Thymus (tissue), 14 donors: Measurements from ENCODE around the gene OR7C2. TPM values are rescaled to one million over a fixed set of nuclear protein-coding genes. Genes with fewer than 3 reads are reported as not detected.

Experiments
- DNase-seq, 9 donors: peaks; one replicate each; pipeline ENCODE4 v3.0.0-alpha.2; 2013; ENCODE audit warnings: low spot score in 9 of 9, low read depth in 6 of 9, missing footprints in 1 of 9
- H3K27ac ChIP-seq, 2 donors: one replicate each; pipeline ENCODE4 v1.5.1; 2013; ENCODE audit warnings: control low read depth in 1 of 2, low read depth in 1 of 2, low read length in 1 of 2, mild to moderate bottlenecking in 1 of 2, moderate library complexity in 1 of 2
- H3K27me3 ChIP-seq, 2 donors: one replicate each; pipeline ENCODE4 v1.5.1; 2013; ENCODE audit warnings: low read length in 1 of 2; ENCODE audit not compliant: control insufficient read depth in 2 of 2, insufficient read depth in 1 of 2
- H3K36me3 ChIP-seq, 2 donors: one replicate each; pipeline ENCODE4 v1.5.1; 2013; ENCODE audit warnings: low read length in 1 of 2, mild to moderate bottlenecking in 1 of 2, moderate library complexity in 1 of 2; ENCODE audit not compliant: control insufficient read depth in 2 of 2, insufficient read depth in 2 of 2
- H3K4me1 ChIP-seq, 2 donors: one replicate each; pipeline ENCODE4 v1.5.1; 2013; ENCODE audit warnings: low read length in 2 of 2; ENCODE audit not compliant: control insufficient read depth in 2 of 2, insufficient read depth in 2 of 2
- H3K4me3 ChIP-seq, 2 donors: one replicate each; pipeline ENCODE4 v1.5.1; 2013; ENCODE audit warnings: low read length in 2 of 2, control low read depth in 1 of 2, mild to moderate bottlenecking in 1 of 2
- H3K9me3 ChIP-seq, 2 donors: one replicate each; pipeline ENCODE4 v1.5.1; 2013; ENCODE audit warnings: low read length in 1 of 2, mild to moderate bottlenecking in 1 of 2; ENCODE audit not compliant: control insufficient read depth in 2 of 2, insufficient read depth in 1 of 2
- WGBS: extraction: QIAGEN DNeasy Blood & Tissue Kit; methylation state at CpG from one replicate; pipeline ENCODE4 v1.1.7; 2013; 5-methylcytosine and 5-hydroxymethylcytosine counted together
- long read RNA-seq, 10 donors: transcript quantifications; one replicate each; lab custom pipeline, GENCODE V29; 2026
- polyA plus RNA-seq: library from polyadenylated mRNA; stranded (reverse); fragments of 200-250 nt; gene quantifications from one replicate; pipeline ENCODE4 v1.2.3, GENCODE V29; 2013
- total RNA-seq: library from RNA; stranded (reverse); fragments of 120-200 nt; gene quantifications from one replicate; pipeline ENCODE4 v1.2.4, GENCODE V29; 2013
- donor health status: healthy.

OR7C2 gene
- not detected for total RNA-seq
- polyA plus RNA-seq = not detected
- long read RNA-seq, donor 1 = 0 reads
- long read RNA-seq, donor 2 = 0 reads
- long read RNA-seq, donor 3 = 0 reads
- long read RNA-seq, donor 4 = 0 reads
- long read RNA-seq, donor 5 = 0 reads
- long read RNA-seq, donor 6 = 0 reads
- long read RNA-seq, donor 7 = 0 reads
- long read RNA-seq, donor 8 = 0 reads
- long read RNA-seq, donor 9 = 0 reads
- long read RNA-seq, donor 10 = 0 reads

- H3K27ac ChIP-seq = no peak within 1 kb of the TSS
- 94% methylated on average over 6 of the region's 6 CpGs for WGBS
- H3K9me3 ChIP-seq = no peaks in the 10 kb centered on the region
- no peak within 1 kb of the TSS for H3K4me3 ChIP-seq
- DNase-seq = no peak
- H3K4me1 ChIP-seq = no peaks in the 10 kb centered on the region
- no peaks in the 10 kb centered on the region for H3K27me3 ChIP-seq
- no peaks in the 10 kb centered on the region for H3K36me3 ChIP-seq
These were observed at the start of gene OR7C2 for GRCh38 chr19:14941189-14941588. Gene OR7C2, plus strand, starts transcription at chr19:14941489. Its CDS starts 0 bp downstream, at chr19:14941489.

DNA sequence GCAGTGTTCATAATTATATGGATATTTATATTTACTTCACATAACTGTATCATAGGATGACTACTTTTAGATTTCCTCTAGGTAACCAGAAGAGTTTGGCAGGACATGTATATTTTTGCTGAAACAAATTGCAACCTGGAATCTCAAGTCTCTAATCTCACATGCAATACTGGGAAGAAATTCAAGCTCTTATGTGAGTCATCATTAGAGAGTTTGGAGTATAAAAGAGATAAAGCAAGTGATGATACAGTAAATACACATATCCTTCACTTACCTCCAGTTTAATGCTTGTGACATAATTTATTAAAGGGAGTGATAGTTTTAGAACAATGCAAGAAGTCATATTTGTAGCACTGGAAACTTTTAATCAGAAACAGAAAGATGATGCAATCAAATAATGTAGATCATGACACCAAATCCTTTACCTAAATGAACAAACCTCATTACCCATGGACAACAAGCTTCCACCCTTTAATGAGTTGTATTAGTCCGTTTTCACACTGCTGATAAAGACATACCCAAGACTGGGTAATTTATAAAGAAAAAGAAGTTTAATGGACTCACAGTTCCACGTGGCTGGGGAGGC lies 39.5 kb upstream of the OR7C2 start:
- no peak overlapping the region for H3K4me3 ChIP-seq
- 67% methylated on average over 2 of the region's 2 CpGs for WGBS
- H3K36me3 ChIP-seq = no peaks in the 10 kb centered on the region
- H3K27me3 ChIP-seq = no peaks in the 10 kb centered on the region
- no peaks in the 10 kb centered on the region for H3K4me1 ChIP-seq
- no peaks in the 10 kb centered on the region for H3K9me3 ChIP-seq
- no peak for DNase-seq
- H3K27ac ChIP-seq = no peak overlapping the region

- 92% methylated on average over 4 of the region's 4 CpGs for WGBS
- H3K9me3 ChIP-seq = no peaks in the 10 kb centered on the region
- H3K4me3 ChIP-seq = no peak overlapping the region
- no peak overlapping the region for H3K27ac ChIP-seq
- H3K27me3 ChIP-seq = no peaks in the 10 kb centered on the region
- no peak for DNase-seq
- H3K36me3 ChIP-seq = no peaks in the 10 kb centered on the region
- no peaks in the 10 kb centered on the region for H3K4me1 ChIP-seq
These were observed 34.6 kb upstream of the OR7C2 start for GRCh38 chr19:14906711-14907110.

GRCh38 chr19:14915116-14915515 lies 26.2 kb upstream of the OR7C2 start:
- no peaks in the 10 kb centered on the region for H3K36me3 ChIP-seq
- no peak for DNase-seq
- H3K9me3 ChIP-seq = no peaks in the 10 kb centered on the region
- no peaks in the 10 kb centered on the region for H3K4me1 ChIP-seq
- no peaks in the 10 kb centered on the region for H3K27me3 ChIP-seq
- H3K4me3 ChIP-seq = no peak overlapping the region
- WGBS = 95% methylated on average over 6 of the region's 6 CpGs
- H3K27ac ChIP-seq = no peak overlapping the region

DNA sequence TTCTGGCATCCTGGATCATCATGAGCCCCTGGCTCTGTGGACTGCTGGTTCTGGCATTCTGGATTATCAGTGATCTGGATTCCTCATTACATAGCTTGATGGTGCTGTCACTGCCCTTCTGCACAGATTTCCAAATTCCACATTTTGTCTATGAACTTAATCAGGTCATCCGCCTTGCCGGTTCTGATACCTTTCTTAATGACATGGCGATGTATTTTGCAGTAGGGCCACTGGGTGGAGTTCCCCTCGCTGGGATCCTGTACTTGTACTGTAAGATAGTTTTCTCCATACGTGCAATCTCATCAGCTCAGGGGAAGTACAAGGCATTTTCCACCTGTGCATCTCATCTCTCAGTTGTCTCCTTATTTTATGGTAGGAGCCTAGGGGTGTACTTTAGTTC lies 24.4 kb upstream of the OR7C2 start:
- no peaks in the 10 kb centered on the region for H3K9me3 ChIP-seq
- H3K27ac ChIP-seq = no peak overlapping the region
- no peaks in the 10 kb centered on the region for H3K27me3 ChIP-seq
- H3K36me3 ChIP-seq = no peaks in the 10 kb centered on the region
- DNase-seq = no peak
- no peak overlapping the region for H3K4me3 ChIP-seq
- 32% methylated on average over 5 of the region's 5 CpGs for WGBS
- H3K4me1 ChIP-seq = no peaks in the 10 kb centered on the region

- Histone ChIP-seq H3K9me3 (no peaks in the 10 kb centered on the region), H3K27ac (no peak overlapping the region), H3K36me3 (no peaks in the 10 kb centered on the region), H3K4me1 (no peaks in the 10 kb centered on the region), H3K27me3 (no peaks in the 10 kb centered on the region), H3K4me3 (no peak overlapping the region)
- DNase-seq = no peak
- WGBS = 93% methylated on average over 1 of the region's 1 CpG
These were observed 7.8 kb upstream of the OR7C2 start for GRCh38 chr19:14933506-14933905.

DNA sequence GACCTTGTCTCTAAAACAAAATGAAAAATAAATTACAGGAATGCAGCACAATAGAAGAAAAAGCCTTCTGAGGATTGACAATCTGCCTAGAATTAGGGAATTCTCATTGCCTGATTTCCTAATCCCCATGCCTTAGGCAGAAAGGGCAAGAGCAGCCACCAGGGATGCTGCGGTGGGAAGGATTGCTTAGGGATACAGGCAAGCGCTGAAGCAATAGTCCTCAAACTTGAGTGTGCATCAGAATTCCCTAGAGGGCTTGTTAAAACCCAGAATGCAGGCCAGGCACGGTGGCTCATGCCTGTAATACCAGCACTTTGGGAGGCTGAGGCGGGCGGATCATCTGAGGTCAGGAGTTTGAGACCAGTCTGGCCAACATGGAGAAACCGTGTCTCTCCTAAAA lies 1.0 kb upstream of the OR7C2 start:
- Histone ChIP-seq H3K27ac (no peak overlapping the region), H3K4me1 (no peaks in the 10 kb centered on the region), H3K4me3 (no peak overlapping the region), H3K27me3 (no peaks in the 10 kb centered on the region), H3K9me3 (no peaks in the 10 kb centered on the region), H3K36me3 (no peaks in the 10 kb centered on the region)
- DNase-seq = no peak
- WGBS = 95% methylated on average over 6 of the region's 6 CpGs

- H3K27ac ChIP-seq = no peak overlapping the region
- H3K9me3 ChIP-seq = no peaks in the 10 kb centered on the region
- no peak overlapping the region for H3K4me3 ChIP-seq
- H3K36me3 ChIP-seq = no peaks in the 10 kb centered on the region
- H3K27me3 ChIP-seq = no peaks in the 10 kb centered on the region
- 7% methylated on average over 4 of the region's 4 CpGs for WGBS
- no peaks in the 10 kb centered on the region for H3K4me1 ChIP-seq
- DNase-seq = no peak
These were observed 2.3 kb downstream of the OR7C2 start for GRCh38 chr19:14943601-14944000.

GRCh38 chr19:14944456-14944855 lies 3.2 kb downstream of the OR7C2 start:
- WGBS = 100% methylated on average over 1 of the region's 1 CpG
- Histone ChIP-seq H3K27ac (no peak overlapping the region), H3K4me3 (no peak overlapping the region), H3K27me3 (no peaks in the 10 kb centered on the region), H3K36me3 (no peaks in the 10 kb centered on the region), H3K4me1 (no peaks in the 10 kb centered on the region), H3K9me3 (no peaks in the 10 kb centered on the region)
- DNase-seq = no peak
